Activated T-cell treated with anti-CD3 and anti-CD28 coated beads, Interleukin-2, amount 50 U/mL, for 1 hour (primary cell): Measurements from ENCODE around the gene FNDC3A.
"Not testable (repeated sequence)": the region's sequence is repeated elsewhere in the genome, so short reads cannot be mapped to it uniquely, and the experiment has no call there.

Experiments used
- DNase-seq: peaks from one replicate; pipeline ENCODE4 v3.0.0-alpha.2; 2020

Gene FNDC3A

DNA sequence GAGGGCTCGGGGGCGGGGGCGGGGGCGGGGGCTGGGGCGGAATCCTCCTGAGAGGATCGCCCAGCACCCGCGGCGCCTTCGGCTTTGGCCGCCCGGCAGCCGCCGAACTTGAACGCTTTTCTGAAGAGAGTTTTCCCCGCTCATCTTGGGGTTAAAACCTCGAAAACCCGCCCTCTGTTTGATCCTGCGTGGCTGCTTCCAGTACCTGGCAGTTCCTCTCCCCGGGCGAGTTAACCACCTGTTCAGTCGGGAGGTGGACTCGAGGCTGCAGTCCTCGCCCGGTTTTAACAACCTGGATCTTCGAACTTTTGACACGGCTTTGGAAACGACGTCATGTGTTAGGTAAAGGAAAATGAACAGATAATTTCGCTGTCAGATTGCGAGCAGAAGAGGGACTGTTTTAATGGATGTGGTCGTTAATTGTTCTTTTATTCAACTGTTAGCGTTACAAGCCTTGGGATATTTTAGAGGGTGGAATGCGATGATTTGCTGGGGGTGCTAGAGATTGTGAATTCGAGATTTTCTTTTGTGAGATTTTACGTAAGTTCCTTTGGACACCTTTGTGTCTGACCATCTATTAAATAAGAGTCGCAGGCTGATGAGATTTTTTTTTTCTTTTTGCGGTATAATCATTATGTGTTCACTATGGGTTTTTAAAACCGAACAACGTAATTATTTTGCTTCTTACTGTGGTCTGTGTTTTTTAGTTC lies 1.0 kb downstream of the FNDC3A start:
- DNase-seq = peak; percentile 85

GRCh38 chr13:48977286-48977625 lies 1.5 kb downstream of the FNDC3A start:
- no peak for DNase-seq

GRCh38 chr13:48977973-48978372 lies 2.3 kb downstream of the FNDC3A start:
- no peak for DNase-seq

GRCh38 chr13:48978942-48979601 lies 3.4 kb downstream of the FNDC3A start:
- no peak for DNase-seq

- no peak for DNase-seq
Measured at GRCh38 chr13:48979892-48980291, 4.2 kb downstream of the FNDC3A start.

GRCh38 chr13:48983331-48983730 lies 7.6 kb downstream of the FNDC3A start:
- no peak for DNase-seq

DNA sequence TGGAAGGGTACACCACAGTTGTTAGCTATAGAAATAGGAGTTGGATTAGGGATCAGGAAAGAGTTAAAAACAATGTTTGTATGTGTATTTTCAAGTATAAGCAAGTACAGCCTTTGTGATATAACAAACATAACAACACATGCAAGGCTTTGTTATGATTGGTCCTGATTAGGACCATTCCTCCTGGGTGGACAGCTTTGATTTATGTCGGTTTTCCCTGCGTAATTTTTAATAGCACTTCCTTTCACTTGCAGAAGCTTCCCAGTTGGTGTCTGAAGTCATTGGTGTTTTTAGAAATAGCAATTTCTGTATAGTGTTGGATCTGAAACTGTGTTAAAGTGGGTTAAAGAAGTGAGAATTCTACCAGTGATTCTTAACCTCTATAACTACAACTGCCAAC lies 10.0 kb downstream of the FNDC3A start:
- no peak for DNase-seq

DNA sequence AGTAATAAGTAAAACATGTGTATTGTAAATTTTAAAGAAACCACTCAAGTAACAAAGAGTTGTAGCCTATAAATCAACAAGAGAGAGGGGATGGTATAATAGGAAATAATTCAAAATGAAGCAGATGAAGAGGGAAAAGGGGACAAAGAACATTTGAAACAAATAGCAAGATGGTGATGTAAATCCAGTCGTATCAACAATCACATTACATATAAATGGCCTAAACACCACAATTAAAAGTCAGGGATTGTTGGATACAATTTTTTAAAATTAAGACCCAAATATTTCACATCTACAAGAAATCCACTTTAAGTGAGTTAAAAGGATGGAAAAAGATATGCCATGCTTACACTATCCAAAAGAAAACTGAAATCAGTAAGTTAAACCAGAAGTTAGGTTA lies 15.2 kb downstream of the FNDC3A start:
- DNase-seq = no peak

DNA sequence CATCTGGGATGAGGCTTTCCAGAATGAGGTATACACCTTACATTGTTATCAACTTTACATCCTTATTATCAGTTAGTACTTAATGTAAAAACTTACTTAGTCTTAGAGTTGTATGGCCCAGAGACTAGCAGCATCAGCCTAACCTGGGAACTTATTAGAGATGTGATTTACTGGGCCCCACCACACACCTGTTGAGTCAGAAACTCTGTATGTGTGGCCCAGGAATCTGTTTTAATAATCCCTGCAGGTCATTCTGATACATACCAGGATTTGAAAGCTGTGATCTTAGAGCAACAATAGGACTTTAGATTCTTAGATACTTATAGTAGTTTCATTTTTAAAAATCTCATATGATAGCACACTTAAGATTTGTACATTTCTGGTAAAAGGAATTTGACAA lies 17.4 kb downstream of the FNDC3A start:
- DNase-seq = no peak

GRCh38 chr13:48994706-48995105 lies 19.0 kb downstream of the FNDC3A start:
- no peak for DNase-seq

DNA sequence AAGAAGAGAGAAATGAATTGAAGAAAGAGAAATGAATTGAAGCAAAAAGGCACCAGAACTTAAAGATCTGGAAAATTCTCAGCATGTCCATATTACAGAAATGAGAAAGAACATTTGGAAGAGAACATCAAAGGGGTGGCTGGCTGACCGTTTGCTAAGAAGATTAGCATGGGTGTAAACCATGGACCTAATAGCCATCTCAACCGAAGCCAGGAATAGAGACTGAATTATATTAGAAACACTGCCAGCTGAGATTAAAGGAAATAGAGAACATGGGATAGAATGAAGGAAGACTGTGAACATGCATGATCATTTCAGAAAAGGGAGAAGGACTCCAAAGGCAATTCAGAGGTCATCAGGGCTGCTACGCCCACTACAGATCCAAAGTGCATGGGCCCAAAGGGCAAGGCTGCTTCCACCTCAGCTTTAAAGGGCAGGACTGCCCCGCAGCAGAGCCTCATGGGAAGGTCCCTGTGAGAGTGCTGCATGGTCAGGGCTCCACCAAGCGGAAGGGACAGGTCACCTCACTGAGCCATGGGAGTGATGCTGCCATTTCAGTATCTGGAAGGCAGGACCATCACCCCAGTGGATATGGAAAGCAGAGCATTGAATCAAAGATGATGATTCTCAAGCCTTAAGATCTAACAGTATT lies 23.1 kb downstream of the FNDC3A start:
- DNase-seq = no peak

DNA sequence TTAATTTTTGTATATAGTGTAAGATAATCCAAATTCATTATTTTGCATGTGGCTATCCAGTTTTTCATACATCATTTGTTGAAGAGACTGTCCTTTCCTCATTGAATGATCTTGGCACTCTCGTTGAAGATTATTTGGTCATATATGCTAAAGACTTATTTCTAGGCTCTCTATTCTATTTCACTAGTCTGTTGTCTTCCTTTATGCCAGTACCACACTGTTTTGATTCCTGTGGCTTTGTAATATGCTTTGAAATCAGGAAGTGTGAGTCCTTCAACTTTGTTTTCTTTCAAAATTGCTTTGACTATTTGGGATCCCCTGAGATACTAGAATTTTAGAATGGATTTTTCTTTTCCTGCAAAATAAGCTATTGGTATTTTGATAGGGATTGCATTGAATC lies 24.5 kb downstream of the FNDC3A start:
- no peak for DNase-seq

- not testable (repeated sequence) for DNase-seq
Measured at GRCh38 chr13:49018986-49019635, 43.4 kb downstream of the FNDC3A start.

GRCh38 chr13:49020328-49020727 lies 44.6 kb downstream of the FNDC3A start:
- DNase-seq = no peak

GRCh38 chr13:49020940-49021553 lies 45.3 kb downstream of the FNDC3A start:
- DNase-seq = no peak

DNA sequence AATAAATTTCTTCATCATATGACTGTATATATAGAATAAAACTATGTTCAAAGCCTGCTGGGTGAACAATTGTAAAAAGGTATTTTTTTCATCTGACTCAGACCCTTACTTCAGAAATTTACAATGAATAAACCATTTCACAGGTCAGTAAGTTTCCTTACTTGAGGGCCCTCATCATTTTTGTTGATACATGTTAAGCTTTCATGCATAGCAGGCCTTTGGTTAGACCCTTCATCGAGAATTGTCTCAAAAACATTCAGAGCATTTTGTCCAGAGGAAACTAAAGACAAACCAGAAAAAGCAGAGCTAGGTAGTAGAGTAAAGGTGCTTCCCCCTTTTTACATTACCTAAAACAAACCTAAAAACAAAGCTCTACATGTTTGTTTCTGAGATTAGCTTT lies 46.2 kb downstream of the FNDC3A start:
- no peak for DNase-seq

- no peak for DNase-seq
Measured at GRCh38 chr13:49022472-49023144, 46.9 kb downstream of the FNDC3A start.

DNA sequence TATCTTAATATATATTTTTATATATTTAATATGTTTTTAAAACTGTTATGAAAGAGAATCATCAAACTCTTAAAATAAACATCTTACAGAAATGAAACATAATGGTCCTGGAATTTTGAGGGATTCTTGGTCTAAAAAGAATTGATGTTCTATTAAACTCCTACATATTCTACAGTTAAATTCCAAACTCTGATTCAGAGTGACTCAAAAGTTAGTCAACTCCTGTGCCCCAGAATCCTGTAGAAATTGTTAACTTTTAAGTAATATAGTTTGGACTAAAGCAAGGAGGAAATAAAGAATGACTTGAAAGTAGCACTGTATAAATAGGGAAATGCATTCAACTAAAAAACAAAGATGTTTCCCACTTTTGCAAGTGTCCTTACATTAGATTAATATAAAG lies 47.7 kb downstream of the FNDC3A start:
- DNase-seq = no peak

GRCh38 chr13:49026851-49027250 lies 51.1 kb downstream of the FNDC3A start:
- no peak for DNase-seq

DNA sequence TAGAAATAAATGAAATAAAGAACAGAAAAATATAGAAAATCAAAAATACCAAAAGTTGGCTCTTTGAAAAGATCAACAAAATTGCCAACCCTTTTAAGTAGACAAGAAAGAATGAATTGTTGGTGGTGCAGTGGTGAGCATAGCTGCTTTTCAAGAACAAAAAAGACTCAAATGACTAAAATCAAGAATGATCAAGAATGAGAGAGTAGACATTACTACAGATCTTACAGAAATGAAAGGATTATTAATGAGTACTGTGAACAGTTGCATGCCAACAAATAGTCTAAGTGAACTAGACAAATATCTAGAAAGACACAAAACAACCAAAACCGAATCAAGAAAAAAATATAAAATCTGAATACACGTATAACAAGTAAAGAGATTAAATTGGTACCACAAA lies 53.9 kb downstream of the FNDC3A start:
- DNase-seq = no peak

DNA sequence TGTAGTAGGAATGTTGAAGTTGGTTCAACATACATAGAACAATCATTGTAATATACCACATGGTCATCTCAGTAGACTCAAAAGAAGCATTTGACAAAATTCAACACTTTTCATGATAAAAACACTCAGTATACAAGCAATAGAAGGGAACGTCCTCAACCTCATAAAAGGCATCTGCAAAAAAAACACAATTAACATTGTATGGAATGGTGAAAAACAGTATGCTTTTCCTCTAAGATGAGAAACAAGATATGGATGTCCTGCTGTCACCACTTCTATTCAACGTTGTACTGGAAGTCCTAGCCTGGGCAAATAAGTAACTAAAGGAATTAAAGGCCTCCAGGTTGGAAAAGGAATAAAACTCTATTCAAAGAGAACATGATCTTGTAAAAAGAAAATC lies 54.5 kb downstream of the FNDC3A start:
- no peak for DNase-seq

DNA sequence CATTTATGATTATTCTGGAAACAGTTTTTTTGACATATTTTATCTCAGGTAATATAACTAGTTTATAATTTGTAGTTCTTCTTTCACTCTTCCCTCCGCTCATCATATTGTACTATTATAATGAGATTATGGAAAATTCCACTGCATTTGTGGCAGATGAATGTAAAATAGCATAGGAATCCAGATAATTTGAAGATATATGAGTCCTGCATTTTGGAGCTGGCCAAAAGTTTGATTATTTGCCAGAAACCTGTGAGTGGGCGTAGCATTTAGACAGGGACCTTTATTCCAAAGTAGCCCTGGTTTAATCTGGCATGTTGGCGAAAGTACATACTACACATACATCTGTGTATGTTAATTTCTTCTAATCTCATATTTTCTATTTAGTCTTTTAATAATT lies 65.2 kb downstream of the FNDC3A start:
- no peak for DNase-seq

- no peak for DNase-seq
Measured at GRCh38 chr13:49042476-49042875, 66.8 kb downstream of the FNDC3A start.
